Chondrocyte (in vitro differentiated cells): ENCODE measurements around the gene DDR1. TPM values are rescaled to one million over a fixed set of nuclear protein-coding genes. Genes with fewer than 3 reads are reported as not detected.
A peak's percentile ranks its signal among the peaks of the same experiment; 100 is the strongest.

ENCODE experiments used
- DNase-seq: peaks from one replicate; pipeline ENCODE4 v3.0.0; 2021; ENCODE audit warnings: mixed read lengths, low spot score
- H3K27ac Mint-ChIP-seq: one replicate; pipeline ENCODE4 v1.8.0; 2021; ENCODE audit warnings: mild to moderate bottlenecking, moderate library complexity, mixed read lengths; ENCODE audit not compliant: unreplicated experiment
- H3K27me3 Mint-ChIP-seq: 2 replicates; pipeline ENCODE4 v1.8.0; 2021; ENCODE audit warnings: low read depth, mixed read lengths
- H3K36me3 Mint-ChIP-seq: 2 replicates; pipeline ENCODE4 v1.8.0; 2021; ENCODE audit warnings: low read depth, mixed read lengths
- H3K4me1 Mint-ChIP-seq: 2 replicates; pipeline ENCODE4 v1.8.0; 2021; ENCODE audit warnings: low read depth, mild to moderate bottlenecking, mixed read lengths
- H3K4me3 Mint-ChIP-seq: one replicate; pipeline ENCODE4 v1.8.0; 2021; ENCODE audit warnings: mild to moderate bottlenecking, moderate library complexity, mixed read lengths; ENCODE audit not compliant: unreplicated experiment
- H3K9me3 Mint-ChIP-seq: 2 replicates; pipeline ENCODE4 v1.8.0; 2021; ENCODE audit warnings: low read depth, mixed read lengths
- CTCF ChIP-seq: fragments of 200-600 bp; sonication (generic); IDR thresholded peaks from 2 replicates; pipeline ENCODE4 v1.5.0; 2021; ENCODE audit warnings: antibody characterized with exemption, mild to moderate bottlenecking, moderate library complexity
- total RNA-seq: library from RNA; stranded (reverse); gene quantifications from 3 replicates; pipeline ENCODE4 v1.2.1, GENCODE V29; 2021

DDR1 gene
- total RNA-seq, 1 donor from 2014 or later, result 112 TPM

- no peaks in the 10 kb centered on the region for H3K36me3 Mint-ChIP-seq
- H3K4me3 Mint-ChIP-seq, result no peak overlapping the region
- H3K27ac Mint-ChIP-seq, result peak overlapping the region; percentile 71
- H3K4me1 Mint-ChIP-seq, result peaks cover 69% of the 10 kb centered on the region
- DNase-seq, result no peak
- no peaks in the 10 kb centered on the region for H3K9me3 Mint-ChIP-seq
- TF ChIP-seq CTCF, result no peak
- H3K27me3 Mint-ChIP-seq, result no peaks in the 10 kb centered on the region
These were observed 42.4 kb upstream of the DDR1 start for GRCh38 chr6:30841644-30842504.

DNA sequence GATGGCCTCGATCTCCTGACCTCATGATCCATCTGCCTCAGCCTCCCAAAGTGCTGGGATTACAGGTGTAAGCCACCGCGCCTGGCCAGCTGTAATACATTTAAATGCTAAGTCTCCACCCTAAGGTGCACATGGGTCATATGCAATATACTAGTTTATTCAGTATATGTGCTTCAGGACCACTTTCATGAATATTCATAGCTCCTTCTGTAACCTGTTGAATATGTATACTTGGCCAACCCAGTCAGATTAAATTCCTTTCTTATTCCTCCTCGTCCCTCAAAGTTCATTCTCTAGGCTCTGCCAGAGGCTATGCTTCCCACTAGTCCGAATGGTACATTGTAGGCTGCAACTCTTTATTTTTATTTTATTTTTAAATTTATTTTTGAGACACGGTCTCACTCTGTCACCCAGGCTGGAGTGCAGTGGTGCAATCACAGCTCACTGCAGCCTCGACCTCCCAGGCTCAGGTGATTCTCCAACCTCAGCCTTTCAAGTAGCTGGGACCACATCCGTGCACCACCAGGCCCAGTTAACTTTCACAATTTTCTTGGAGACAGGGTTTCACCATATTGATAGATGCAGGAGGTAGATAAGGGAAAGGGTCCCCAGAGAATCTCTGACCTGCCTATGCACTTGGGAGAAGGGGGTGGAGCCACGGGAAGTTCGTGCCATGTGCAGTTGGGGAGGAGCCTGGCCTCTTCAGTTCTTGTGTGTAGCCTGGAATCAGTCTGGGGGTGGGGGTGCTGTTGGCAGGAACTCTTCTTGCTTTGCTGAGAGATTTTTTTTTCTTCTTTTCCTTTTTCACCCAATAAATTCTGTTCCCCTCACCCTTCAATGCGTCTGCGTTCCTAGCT is 41.3 kb upstream of the DDR1 start:
- Mint-ChIP-seq H3K9me3 (no peaks in the 10 kb centered on the region), H3K27me3 (no peaks in the 10 kb centered on the region), H3K27ac (peak overlapping the region; percentile 91), H3K36me3 (no peaks in the 10 kb centered on the region), H3K4me1 (peaks cover 61% of the 10 kb centered on the region), H3K4me3 (peak overlapping the region; percentile 17)
- no peak for DNase-seq
- no peak for TF ChIP-seq CTCF

GRCh38 chr6:30843611-30843998 is 40.7 kb upstream of the DDR1 start:
- no peak for DNase-seq
- peak overlapping the region; percentile 17 for H3K4me3 Mint-ChIP-seq
- peak overlapping the region; percentile 91 for H3K27ac Mint-ChIP-seq
- no peaks in the 10 kb centered on the region for H3K27me3 Mint-ChIP-seq
- H3K36me3 Mint-ChIP-seq, result no peaks in the 10 kb centered on the region
- H3K9me3 Mint-ChIP-seq, result no peaks in the 10 kb centered on the region
- H3K4me1 Mint-ChIP-seq, result peaks cover 65% of the 10 kb centered on the region
- TF ChIP-seq CTCF, result no peak

DNA sequence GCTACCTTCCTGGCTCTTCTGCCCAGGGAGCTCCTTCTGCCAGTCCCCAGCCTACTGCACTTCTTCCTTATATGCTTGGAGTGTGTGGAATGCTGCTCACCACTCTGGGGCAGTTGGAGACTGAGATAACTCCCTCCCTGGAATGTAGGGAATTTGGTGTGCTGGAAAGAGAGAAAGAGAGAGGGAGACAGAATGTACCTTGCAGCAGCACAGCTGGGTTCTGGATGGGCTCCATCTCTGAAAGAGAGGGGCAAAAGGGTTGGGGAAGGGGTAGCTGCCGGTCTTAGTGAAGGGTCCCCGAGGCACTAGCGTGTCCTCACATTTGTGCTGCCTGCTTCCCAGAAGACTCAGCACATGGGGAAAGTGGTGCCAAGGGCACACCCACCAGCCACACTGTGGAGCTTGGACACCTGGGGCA is 40.2 kb upstream of the DDR1 start:
- peak overlapping the region; percentile 91 for H3K27ac Mint-ChIP-seq
- H3K4me3 Mint-ChIP-seq, result peak overlapping the region; percentile 10
- H3K27me3 Mint-ChIP-seq, result no peaks in the 10 kb centered on the region
- peak; percentile 59 for TF ChIP-seq CTCF
- H3K9me3 Mint-ChIP-seq, result no peaks in the 10 kb centered on the region
- peaks cover 61% of the 10 kb centered on the region for H3K4me1 Mint-ChIP-seq
- no peaks in the 10 kb centered on the region for H3K36me3 Mint-ChIP-seq
- no peak for DNase-seq

- H3K9me3 Mint-ChIP-seq, result no peaks in the 10 kb centered on the region
- no peaks in the 10 kb centered on the region for H3K36me3 Mint-ChIP-seq
- H3K4me1 Mint-ChIP-seq, result peaks cover 64% of the 10 kb centered on the region
- H3K27ac Mint-ChIP-seq, result no peak overlapping the region
- H3K4me3 Mint-ChIP-seq, result no peak overlapping the region
- no peak for TF ChIP-seq CTCF
- DNase-seq, result no peak
- no peaks in the 10 kb centered on the region for H3K27me3 Mint-ChIP-seq
These were observed 39.1 kb upstream of the DDR1 start for GRCh38 chr6:30845183-30845582.
